Measurements from ENCODE around the gene EFNB2.

DNA sequence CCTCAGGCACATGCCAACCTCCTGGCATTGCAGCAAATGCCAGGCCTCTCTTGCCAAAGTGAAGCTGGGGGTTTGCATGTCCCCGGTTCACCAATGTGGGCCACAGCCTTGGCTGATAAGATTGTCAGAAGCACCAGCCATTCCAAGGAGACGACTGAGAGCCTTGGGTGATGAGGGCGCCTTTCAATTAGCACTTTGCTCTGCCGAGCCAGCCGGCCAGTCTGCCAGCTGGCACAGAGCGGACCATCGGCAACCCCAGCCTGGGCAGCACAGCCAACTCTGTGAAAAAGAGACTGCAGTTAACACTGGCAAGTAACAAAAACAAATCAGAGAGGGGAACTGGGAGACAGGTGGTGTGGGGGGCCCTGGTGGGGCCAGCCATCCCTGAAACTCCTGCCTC, 67.3 kb downstream of the EFNB2 start:
- TF ChIP-seq ZNF48 (tag by site-specific recombination; IDR thresholded peaks at IDR 0.05): no peak
- TF ChIP-seq REPIN1 (tag by site-specific recombination; IDR thresholded peaks at IDR 0.05; ENCODE audit: low read depth): no peak
- no peak for TF ChIP-seq CTCF (tag by site-specific recombination; IDR thresholded peaks at IDR 0.05)
- TF ChIP-seq ZBTB20 (tag by site-specific recombination; IDR thresholded peaks at IDR 0.05): no peak
- no peak for TF ChIP-seq ZNF24 (tag by site-specific recombination; IDR thresholded peaks at IDR 0.05)
- TF ChIP-seq ZNF518A (tag by site-specific recombination; conservative IDR thresholded peaks at IDR 0.05; ENCODE audit: low read depth): no peak
- no peak for TF ChIP-seq ZNF513 (tag by site-specific recombination; IDR thresholded peaks at IDR 0.05)
- no peak for TF ChIP-seq PATZ1 (tag by site-specific recombination; IDR thresholded peaks at IDR 0.05)
